Liver (tissue), 9 donors: ENCODE measurements around the gene GULP1. TPM values are rescaled to one million over a fixed set of nuclear protein-coding genes. Genes with fewer than 3 reads are reported as not detected.

Source experiments
- DNase-seq: peaks from one replicate; pipeline ENCODE4 v3.0.0-alpha.2; 2017; ENCODE audit warnings: low spot score
- H3K27ac ChIP-seq, 2 donors: one replicate each; pipeline ENCODE4 v1.7.0; 2013; ENCODE audit warnings: inconsistent platforms in 2 of 2, low read length in 2 of 2, control low read depth in 1 of 2, low read depth in 1 of 2, mild to moderate bottlenecking in 1 of 2
- H3K27me3 ChIP-seq, 4 donors: one replicate each; pipeline versions ENCODE4 v1.6.1 to v1.7.0; 2013; ENCODE audit warnings: low read length in 3 of 4, inconsistent platforms in 1 of 4, mild to moderate bottlenecking in 1 of 4, moderate library complexity in 1 of 4; ENCODE audit not compliant: control insufficient read depth in 4 of 4, insufficient read depth in 4 of 4
- H3K36me3 ChIP-seq, 4 donors: one replicate each; pipeline versions ENCODE4 v1.6.1 to v1.7.0; 2013; ENCODE audit warnings: low read length in 3 of 4, mild to moderate bottlenecking in 3 of 4, low read depth in 1 of 4, moderate library complexity in 1 of 4; ENCODE audit not compliant: control insufficient read depth in 4 of 4, insufficient read depth in 3 of 4
- H3K4me1 ChIP-seq, 4 donors: one replicate each; pipeline versions ENCODE4 v1.6.1 to v1.7.0; 2013; ENCODE audit warnings: low read length in 3 of 4, mild to moderate bottlenecking in 3 of 4, moderate library complexity in 1 of 4; ENCODE audit not compliant: control insufficient read depth in 4 of 4, insufficient read depth in 4 of 4
- H3K4me3 ChIP-seq, 3 donors: one replicate each; pipeline versions ENCODE4 v1.6.1 to v1.7.0; 2013; ENCODE audit warnings: low read length in 3 of 3, control low read depth in 1 of 3, low read depth in 1 of 3, mild to moderate bottlenecking in 1 of 3
- H3K9ac ChIP-seq, 2 donors: one replicate each; pipeline ENCODE4 v1.7.0; 2013; ENCODE audit warnings: low read length in 2 of 2, mild to moderate bottlenecking in 2 of 2, moderate library complexity in 2 of 2, control low read depth in 1 of 2, low read depth in 1 of 2
- H3K9me3 ChIP-seq, 4 donors: one replicate each; pipeline versions ENCODE4 v1.6.1 to v1.7.0; 2013; ENCODE audit warnings: low read length in 3 of 4; ENCODE audit not compliant: control insufficient read depth in 4 of 4
- EGR1 ChIP-seq, 2 donors: IDR thresholded peaks; 2 replicates each; pipeline ENCODE4 v1.6.1; 2016 to 2018; ENCODE audit warnings: antibody characterized with exemption in 2 of 2, low read depth in 2 of 2
- FOXA1 ChIP-seq: IDR thresholded peaks from 2 replicates; pipeline ENCODE4 v1.6.1; 2016; ENCODE audit warnings: antibody characterized with exemption
- FOXA2 ChIP-seq: IDR thresholded peaks from 2 replicates; pipeline ENCODE4 v1.6.1; 2016; ENCODE audit warnings: antibody characterized with exemption
- GABPA ChIP-seq, 2 donors: IDR thresholded peaks in 1 of 2; conservative IDR thresholded peaks in 1 of 2; 2 replicates each; pipeline ENCODE4 v1.6.1; 2016; ENCODE audit warnings: antibody characterized with exemption in 2 of 2, mild to moderate bottlenecking in 1 of 2, moderate library complexity in 1 of 2
- HNF4A ChIP-seq, 2 donors: conservative IDR thresholded peaks; 2 replicates each; pipeline ENCODE4 v1.6.1; 2016; ENCODE audit warnings: antibody characterized with exemption in 2 of 2, mild to moderate bottlenecking in 2 of 2
- HNF4G ChIP-seq: IDR thresholded peaks from 2 replicates; pipeline ENCODE4 v1.6.1; 2016; ENCODE audit warnings: antibody characterized with exemption
- JUND ChIP-seq, 2 donors: IDR thresholded peaks; 2 replicates each; pipeline ENCODE4 v1.6.1; 2016; ENCODE audit warnings: antibody characterized with exemption in 2 of 2
- NR2F2 ChIP-seq: IDR thresholded peaks from 2 replicates; pipeline ENCODE4 v1.6.1; 2016; ENCODE audit warnings: antibody characterized with exemption
- RAD21 ChIP-seq, 2 donors: IDR thresholded peaks; 2 replicates each; pipeline ENCODE4 v1.6.1; 2016; ENCODE audit warnings: antibody characterized with exemption in 2 of 2, mild to moderate bottlenecking in 2 of 2
- RXRA ChIP-seq, 2 donors: IDR thresholded peaks; 2 replicates each; pipeline ENCODE4 v1.6.1; 2017 to 2018; ENCODE audit warnings: antibody characterized with exemption in 2 of 2, mild to moderate bottlenecking in 1 of 2
- SP1 ChIP-seq: IDR thresholded peaks from 2 replicates; pipeline ENCODE4 v1.6.1; 2018; ENCODE audit warnings: antibody characterized with exemption, mild to moderate bottlenecking
- TAF1 ChIP-seq: conservative IDR thresholded peaks from 2 replicates; pipeline ENCODE4 v1.6.1; 2016; ENCODE audit warnings: antibody characterized with exemption, mild to moderate bottlenecking
- YY1 ChIP-seq: IDR thresholded peaks from 2 replicates; pipeline ENCODE4 v1.6.1; 2016; ENCODE audit warnings: antibody characterized with exemption, mild to moderate bottlenecking
- WGBS: extraction: QIAGEN DNeasy Blood & Tissue Kit; methylation state at CpG from one replicate; pipeline ENCODE4 v1.1.7; 2013; 5-methylcytosine and 5-hydroxymethylcytosine counted together
- polyA plus RNA-seq, 2 donors: library from polyadenylated mRNA; stranded (reverse) in 1 of 2; unstranded in 1 of 2; fragments of 200-250 nt in 1 of 2; fragments of >200 nt in 1 of 2; fragmentation: Nextera tagmentation in 1 of 2; extraction: Ambion mirVana in 1 of 2; gene quantifications; one replicate each; pipeline versions ENCODE4 v1.2.1 to v1.2.3, GENCODE V29; 2013 to 2015
- total RNA-seq, 2 donors: library from RNA; depleted of rRNA; stranded (reverse); fragments of >200 nt; gene quantifications; one replicate each; pipeline ENCODE4 v1.2.3, GENCODE V29; 2014
- TF ChIP-seq, protein P1 (sequence below): IDR thresholded peaks from 2 replicates; pipeline ENCODE4 v1.6.1; 2016; ENCODE audit warnings: antibody characterized with exemption
- TF ChIP-seq, protein P2 (sequence below): IDR thresholded peaks from 2 replicates; pipeline ENCODE4 v1.6.1; 2016; ENCODE audit warnings: antibody characterized with exemption
- TF ChIP-seq, protein P3 (sequence below): IDR thresholded peaks from 2 replicates; pipeline ENCODE4 v1.6.1; 2016; ENCODE audit warnings: antibody characterized with exemption
- TF ChIP-seq, protein P4 (sequence below): IDR thresholded peaks from 2 replicates; pipeline ENCODE4 v1.6.1; 2016; ENCODE audit warnings: antibody characterized with exemption, mild to moderate bottlenecking
- donor health status: healthy.
- donor health status: healthy.
- donor health status: healthy.
- donor health status: healthy.
- donor health status: healthy.

Gene GULP1
- total and polyA plus RNA-seq, 4 donors = 0.53 to 6.9 (median 0.89) TPM

DNA sequence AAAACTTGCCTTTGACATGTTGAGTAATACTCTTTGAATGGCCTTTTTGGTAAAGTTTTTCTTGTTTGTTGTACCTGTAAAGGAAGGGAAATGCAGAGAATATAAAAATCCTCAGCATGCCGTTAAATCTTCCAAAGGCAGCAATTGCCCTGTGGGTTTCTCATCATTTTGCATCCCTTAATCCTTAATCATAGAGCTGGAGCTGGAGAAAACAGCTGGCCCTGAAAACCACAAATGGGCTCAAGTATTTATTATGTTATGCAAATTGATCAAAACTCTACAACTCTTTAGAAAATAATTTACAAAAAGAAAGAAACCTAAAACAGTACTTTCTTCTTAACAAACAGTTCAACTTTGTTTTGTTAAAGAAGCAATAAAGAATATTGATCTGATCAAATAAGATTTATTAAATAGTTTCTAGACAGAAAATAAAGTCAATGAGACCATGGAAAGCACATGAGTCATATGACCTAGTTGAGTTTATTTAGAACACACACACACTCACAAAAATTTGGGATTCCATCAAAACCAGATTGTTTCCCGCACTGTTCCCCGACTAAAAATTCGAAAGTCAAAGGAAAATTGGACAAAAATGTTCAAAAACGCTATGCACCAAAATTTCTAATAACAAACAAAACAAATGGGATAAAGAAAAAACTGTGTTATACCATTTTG, 309.0 kb downstream of the GULP1 start (continued):
- TF ChIP-seq, protein P1, sequence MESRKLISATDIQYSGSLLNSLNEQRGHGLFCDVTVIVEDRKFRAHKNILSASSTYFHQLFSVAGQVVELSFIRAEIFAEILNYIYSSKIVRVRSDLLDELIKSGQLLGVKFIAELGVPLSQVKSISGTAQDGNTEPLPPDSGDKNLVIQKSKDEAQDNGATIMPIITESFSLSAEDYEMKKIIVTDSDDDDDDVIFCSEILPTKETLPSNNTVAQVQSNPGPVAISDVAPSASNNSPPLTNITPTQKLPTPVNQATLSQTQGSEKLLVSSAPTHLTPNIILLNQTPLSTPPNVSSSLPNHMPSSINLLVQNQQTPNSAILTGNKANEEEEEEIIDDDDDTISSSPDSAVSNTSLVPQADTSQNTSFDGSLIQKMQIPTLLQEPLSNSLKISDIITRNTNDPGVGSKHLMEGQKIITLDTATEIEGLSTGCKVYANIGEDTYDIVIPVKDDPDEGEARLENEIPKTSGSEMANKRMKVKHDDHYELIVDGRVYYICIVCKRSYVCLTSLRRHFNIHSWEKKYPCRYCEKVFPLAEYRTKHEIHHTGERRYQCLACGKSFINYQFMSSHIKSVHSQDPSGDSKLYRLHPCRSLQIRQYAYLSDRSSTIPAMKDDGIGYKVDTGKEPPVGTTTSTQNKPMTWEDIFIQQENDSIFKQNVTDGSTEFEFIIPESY = no peak
- TF ChIP-seq, protein P2, sequence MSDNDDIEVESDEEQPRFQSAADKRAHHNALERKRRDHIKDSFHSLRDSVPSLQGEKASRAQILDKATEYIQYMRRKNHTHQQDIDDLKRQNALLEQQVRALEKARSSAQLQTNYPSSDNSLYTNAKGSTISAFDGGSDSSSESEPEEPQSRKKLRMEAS = no peak
- no peak for TF ChIP-seq FOXA2
- no peak for TF ChIP-seq JUND (IDR thresholded peaks at IDR 0.05)
- TF ChIP-seq HNF4G = no peak

DNA sequence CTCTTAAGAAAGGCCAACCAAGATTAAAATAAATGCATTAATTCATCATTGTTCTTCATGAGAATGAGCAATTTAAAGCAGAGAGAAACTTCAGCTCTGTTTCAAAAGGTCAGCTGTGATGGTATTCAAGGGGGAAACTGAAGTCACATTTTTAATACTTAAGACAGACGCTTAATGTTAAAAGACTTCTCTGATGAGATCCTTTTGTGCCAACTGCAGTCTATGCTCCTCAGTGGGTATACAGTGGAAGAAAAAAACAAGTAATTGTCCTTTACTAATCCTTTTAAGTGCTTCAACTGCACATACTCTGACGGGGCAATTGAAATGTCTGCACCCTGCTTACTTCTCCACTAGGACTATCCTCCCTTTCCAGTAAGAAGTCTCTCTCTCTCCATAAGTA, 309.7 kb downstream of the GULP1 start:
- Histone ChIP-seq H3K9ac (no peak overlapping the region), H3K4me3 (no peak overlapping the region), H3K36me3 (no peaks in the 10 kb centered on the region), H3K27ac (no peak overlapping the region), H3K4me1 (no peaks in the 10 kb centered on the region), H3K9me3 (no peaks in the 10 kb centered on the region), H3K27me3 (no peaks in the 10 kb centered on the region)
- no peak for DNase-seq
- WGBS = 88% methylated on average over 2 of the region's 2 CpGs
- TF ChIP-seq TAF1 (no peak), NR2F2 (no peak), HNF4G (no peak), YY1 (no peak), JUND (IDR thresholded peaks at IDR 0.05) (no peak), FOXA1 (no peak), RAD21 (IDR thresholded peaks at IDR 0.05) (no peak), FOXA2 (no peak), EGR1 (IDR thresholded peaks at IDR 0.05; ENCODE audit: low read depth in 2 of 2) (no peak), GABPA (IDR thresholded peaks at IDR 0.05 in 1 of 2, conservative IDR thresholded peaks at IDR 0.05 in 1 of 2) (no peak), HNF4A (conservative IDR thresholded peaks at IDR 0.05) (no peak), SP1 (no peak), RXRA (IDR thresholded peaks at IDR 0.05) (no peak)
- TF ChIP-seq, protein P3, sequence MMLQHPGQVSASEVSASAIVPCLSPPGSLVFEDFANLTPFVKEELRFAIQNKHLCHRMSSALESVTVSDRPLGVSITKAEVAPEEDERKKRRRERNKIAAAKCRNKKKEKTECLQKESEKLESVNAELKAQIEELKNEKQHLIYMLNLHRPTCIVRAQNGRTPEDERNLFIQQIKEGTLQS = no peak
- TF ChIP-seq, protein P2 = no peak
- TF ChIP-seq, protein P4, sequence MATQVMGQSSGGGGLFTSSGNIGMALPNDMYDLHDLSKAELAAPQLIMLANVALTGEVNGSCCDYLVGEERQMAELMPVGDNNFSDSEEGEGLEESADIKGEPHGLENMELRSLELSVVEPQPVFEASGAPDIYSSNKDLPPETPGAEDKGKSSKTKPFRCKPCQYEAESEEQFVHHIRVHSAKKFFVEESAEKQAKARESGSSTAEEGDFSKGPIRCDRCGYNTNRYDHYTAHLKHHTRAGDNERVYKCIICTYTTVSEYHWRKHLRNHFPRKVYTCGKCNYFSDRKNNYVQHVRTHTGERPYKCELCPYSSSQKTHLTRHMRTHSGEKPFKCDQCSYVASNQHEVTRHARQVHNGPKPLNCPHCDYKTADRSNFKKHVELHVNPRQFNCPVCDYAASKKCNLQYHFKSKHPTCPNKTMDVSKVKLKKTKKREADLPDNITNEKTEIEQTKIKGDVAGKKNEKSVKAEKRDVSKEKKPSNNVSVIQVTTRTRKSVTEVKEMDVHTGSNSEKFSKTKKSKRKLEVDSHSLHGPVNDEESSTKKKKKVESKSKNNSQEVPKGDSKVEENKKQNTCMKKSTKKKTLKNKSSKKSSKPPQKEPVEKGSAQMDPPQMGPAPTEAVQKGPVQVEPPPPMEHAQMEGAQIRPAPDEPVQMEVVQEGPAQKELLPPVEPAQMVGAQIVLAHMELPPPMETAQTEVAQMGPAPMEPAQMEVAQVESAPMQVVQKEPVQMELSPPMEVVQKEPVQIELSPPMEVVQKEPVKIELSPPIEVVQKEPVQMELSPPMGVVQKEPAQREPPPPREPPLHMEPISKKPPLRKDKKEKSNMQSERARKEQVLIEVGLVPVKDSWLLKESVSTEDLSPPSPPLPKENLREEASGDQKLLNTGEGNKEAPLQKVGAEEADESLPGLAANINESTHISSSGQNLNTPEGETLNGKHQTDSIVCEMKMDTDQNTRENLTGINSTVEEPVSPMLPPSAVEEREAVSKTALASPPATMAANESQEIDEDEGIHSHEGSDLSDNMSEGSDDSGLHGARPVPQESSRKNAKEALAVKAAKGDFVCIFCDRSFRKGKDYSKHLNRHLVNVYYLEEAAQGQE = no peak
- TF ChIP-seq, protein P1 = no peak
